HepG2 (cell line): ENCODE results near the gene RERG.

Source experiments
- BCLAF1 ChIP-seq: fragments of 450-650 bp; IDR thresholded peaks from 2 replicates; pipeline ENCODE4 v1.6.1; 2017; ENCODE audit warnings: mild to moderate bottlenecking
- CTCF ChIP-seq: sonication (generic); formaldehyde crosslinking; IDR thresholded peaks from 2 replicates; pipeline ENCODE4 v1.5.0; 2020; ENCODE audit warnings: mild to moderate bottlenecking, missing genetic modification reagents, moderate library complexity
- TFAP4 ChIP-seq: sonication (generic); IDR thresholded peaks from 2 replicates; pipeline ENCODE4 v1.6.1; 2016; ENCODE audit warnings: low read depth, borderline replicate concordance
- ZBTB34 ChIP-seq: sonication (generic); formaldehyde crosslinking; IDR thresholded peaks from 2 replicates; pipeline ENCODE4 v1.8.0; 2022; ENCODE audit warnings: mild to moderate bottlenecking, missing genetic modification reagents
- ZNF335 ChIP-seq: sonication (generic); formaldehyde crosslinking; IDR thresholded peaks from 2 replicates; pipeline ENCODE4 v1.4.0; 2020; ENCODE audit warnings: missing genetic modification reagents
- ZSCAN29 ChIP-seq: sonication (generic); formaldehyde crosslinking; conservative IDR thresholded peaks from 2 replicates; pipeline ENCODE4 v1.4.0; 2020; ENCODE audit warnings: mild to moderate bottlenecking, missing genetic modification reagents

GRCh38 chr12:15171012-15171655 lies 50.1 kb downstream of the RERG start:
- TF ChIP-seq ZBTB34 (CRISPR knock-in tag) (no peak), TFAP4 (no peak), ZNF335 (CRISPR knock-in tag) (no peak), ZSCAN29 (CRISPR knock-in tag) (no peak), CTCF (CRISPR knock-in tag) (no peak), BCLAF1 (no peak)
